HG03139 (cell line): ENCODE measurements around the gene FAT2.
"Not testable (repeated sequence)": the region's sequence is repeated elsewhere in the genome, so short reads cannot be mapped to it uniquely, and the experiment has no call there.

Experiments used
- ATAC-seq: cut with Tn5 transposase; IDR thresholded peaks from one replicate; pipeline ENCODE4 v1.9.1; 2021; ENCODE audit not compliant: unreplicated experiment

The FAT2 gene

DNA sequence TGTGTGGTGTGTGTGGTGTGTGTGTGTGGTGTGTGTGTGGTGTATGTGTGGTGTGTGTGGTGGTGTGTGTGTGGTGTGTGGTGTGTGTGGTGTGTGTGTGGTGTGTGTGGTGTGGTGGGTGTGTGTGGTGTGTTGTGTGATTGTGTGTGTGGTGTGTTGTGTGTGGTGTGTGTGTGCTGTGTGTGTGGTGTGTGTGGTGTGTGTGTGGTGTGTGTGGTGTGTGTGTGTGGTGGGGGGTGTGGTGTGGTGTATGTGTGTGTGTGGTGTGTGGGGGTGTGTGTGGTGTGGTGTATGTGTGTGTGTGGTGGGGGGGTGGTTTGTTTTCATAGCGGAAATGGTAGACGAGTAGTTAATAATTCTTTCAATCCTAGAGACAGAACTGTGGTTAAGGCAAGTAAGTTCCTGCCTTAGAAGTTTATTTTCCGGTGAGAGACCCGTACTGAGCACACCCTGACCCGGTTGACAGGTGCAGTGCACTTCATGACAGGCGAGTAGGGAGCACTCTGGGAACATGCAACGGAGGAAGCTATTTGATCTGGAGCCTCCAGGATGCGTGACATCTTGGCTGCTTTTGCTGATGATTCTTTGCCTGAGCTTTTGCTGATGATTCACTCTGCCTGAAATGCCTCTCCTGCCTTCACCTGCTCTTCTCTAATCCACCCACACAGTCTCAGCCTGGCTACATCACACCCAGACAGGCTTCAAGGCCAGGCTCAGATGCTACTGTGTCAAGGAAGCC is 21.7 kb upstream of the FAT2 start:
- ATAC-seq: peak; percentile 69

DNA sequence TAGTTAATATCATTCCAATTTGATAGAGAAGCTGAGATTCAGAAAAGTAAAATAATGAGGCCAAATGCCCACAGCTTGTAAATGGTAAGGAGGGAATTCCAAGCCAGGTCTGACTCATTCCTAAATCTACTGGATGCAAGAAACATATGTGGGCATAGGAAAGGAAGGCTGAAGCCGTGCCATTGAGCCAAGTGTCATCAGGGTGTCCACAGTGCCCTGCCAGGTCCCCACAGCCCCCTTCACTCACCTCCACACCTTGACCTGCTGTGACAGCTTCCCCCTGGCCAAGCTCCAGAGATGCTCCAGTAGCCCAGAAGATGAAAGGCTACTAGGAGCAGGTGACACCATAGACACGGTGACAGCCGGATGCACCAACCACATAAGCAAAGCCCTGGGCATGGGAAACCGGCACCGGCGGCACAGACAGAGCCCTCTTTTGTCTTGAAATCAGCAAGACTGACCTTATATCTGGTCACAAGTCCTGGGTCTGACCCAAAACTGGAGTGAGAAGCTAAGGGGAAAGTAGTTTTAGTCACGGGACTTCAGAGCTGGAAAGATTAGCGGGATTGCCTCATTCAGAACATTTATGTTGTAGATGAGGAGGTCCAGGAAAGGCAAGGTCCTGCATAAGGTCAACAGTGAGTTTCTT is 20.1 kb upstream of the FAT2 start:
- ATAC-seq: no peak

DNA sequence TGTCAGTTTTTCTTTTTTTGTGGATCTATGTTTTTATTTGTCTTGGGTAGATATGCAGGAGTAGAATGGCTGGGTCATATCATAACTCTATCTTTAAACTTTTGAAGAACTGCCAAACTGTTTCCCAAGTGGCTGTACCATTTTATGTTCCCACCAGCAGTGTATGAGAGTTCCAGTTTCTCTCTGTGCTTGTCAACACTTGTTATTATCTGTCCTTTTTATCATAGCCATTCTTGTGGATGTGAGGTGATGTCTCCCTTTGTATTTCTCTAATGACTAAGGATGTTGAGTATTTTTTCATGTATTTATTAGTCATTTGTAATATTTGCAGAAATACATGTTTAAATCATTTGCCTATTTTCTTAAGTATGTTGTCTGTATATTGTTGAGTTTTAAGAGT is 17.4 kb upstream of the FAT2 start:
- no peak for ATAC-seq

DNA sequence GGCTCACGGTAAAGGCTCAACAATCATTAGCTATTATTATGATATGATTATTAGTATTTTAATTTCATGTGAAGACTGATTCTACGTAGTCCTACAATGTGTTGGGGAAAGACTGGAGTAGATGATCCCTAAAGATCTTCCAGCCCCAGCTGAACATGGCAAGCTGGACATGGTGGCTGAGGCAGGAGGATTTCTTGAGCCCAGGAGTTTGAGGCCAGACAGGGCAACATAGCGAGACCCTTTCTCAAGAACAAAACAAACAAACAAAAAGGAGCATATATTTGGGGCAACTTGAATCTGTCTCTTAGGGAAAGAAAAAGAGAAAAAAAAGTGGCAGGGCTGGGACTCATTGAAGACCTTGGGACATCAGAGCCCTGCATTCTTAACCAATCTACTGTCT is 16.2 kb upstream of the FAT2 start:
- ATAC-seq: no peak

DNA sequence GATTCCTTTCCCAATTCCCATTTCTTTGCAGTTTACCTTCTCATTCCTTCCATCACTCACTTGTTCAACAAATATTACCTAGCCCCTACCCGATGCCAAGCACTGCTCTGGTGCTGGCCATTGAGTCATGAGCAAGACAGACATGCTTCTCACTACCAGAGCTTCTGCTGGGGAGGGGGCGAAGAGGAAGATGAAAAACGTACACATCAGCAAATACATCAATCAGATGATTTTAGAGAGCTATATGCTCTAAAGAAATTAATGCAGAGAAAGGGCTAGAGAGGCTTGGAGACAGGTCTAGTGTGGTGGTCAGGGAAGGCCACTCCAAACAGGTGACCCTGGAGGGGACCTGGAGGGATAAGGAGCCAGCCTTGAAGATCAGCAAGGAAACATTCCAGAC is 14.4 kb upstream of the FAT2 start:
- no peak for ATAC-seq

DNA sequence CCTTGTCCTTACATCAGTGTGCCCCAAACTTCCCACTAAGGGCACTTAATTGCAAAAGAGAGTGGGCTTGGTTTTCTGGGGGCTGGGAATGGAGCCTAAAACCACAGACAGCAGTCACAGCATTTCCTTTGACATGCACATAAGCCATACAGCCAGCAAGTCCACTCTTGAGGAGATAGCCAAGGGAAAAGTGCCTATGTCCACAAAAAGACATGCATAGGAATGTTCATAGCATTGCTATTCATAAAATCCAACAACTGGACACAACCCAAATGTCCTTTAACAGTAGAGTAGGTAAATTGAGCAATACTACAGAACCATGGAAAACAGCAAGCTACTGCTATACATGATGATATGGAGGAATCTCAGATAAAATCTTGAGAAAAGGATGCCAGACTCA is 11.7 kb upstream of the FAT2 start:
- no peak for ATAC-seq

DNA sequence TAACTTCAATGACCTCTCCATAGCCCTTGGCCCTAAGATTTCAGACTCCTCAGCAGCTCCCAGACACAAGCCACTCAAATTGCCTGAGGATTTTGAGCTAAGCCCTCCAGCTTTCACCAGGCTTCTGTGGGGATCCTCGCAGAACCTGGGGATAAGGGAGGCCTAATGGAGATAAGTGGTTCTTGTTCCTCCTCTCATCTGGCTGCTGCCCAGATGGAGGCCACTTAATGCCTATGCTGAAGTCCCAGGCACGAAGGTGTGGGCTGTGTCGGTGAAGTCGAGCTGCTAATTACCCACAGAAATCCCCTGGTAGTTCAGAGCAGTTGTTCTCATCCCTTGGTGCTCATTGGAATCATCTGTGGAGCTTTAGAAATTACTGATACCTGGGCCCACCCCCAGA is 10.3 kb upstream of the FAT2 start:
- ATAC-seq: no peak

DNA sequence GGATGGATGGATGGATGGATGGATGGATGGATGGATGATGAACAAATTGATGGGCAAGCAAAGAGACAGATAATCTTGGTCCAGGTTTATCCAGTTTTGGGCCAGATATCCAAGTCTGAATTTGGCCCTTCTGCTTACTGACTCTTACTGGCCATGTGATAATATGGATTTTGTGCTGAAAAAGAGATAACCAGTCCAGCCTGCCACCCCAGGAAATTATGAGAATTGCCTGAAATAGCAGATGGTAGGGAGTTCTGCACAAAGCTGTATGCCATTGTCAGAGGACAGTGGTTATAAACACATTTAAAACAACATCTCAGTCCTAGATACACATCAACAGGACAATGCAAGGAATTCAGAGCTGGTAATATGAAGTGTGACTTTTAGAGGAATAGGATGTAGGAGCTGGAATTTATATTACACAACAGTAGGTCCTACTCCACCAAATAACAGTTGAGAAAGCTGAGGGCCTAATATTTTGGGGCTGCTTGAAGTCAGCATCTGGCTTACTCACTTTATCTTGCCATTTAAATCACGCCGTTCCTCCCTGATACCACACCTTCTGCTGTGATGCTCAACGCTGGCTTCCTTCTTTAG is 9.0 kb upstream of the FAT2 start:
- ATAC-seq: no peak

DNA sequence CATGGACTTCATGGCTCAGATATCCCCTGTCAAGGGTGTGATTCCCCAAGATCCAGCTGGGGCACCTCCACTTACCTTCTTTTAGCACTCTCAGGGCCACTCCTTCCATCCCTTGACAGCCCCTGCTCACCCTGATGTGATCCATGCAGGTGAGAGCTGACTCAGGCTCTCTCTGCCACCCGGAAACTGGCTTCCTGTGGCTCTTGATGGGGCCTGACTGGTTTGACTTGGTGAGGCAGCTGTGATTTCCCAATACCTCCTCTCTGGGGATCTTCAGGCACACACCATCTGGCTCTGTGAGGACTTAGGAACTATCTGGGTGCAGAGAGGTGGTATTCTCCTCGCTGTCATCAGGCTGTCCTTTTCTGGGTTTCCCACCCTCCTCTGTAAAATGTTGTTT is 7.9 kb upstream of the FAT2 start:
- ATAC-seq: no peak

DNA sequence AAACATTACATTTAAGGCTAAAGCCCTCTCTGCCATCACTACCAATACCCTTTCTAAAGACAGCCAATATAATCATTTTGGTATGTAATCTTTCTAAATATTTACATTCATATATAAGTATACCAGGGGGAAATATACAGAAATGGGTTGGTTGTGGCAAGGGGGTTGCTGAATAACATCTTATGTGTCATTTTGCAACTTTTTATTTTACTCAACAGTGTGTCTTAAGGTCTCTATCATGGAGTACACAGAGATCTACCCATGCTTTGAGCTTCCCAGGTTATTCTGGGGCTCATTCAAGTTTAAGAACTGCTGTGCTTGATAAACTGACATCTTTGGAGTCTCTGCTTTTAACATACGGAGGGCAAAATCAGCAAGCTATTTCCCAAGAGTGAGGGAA is 7.4 kb upstream of the FAT2 start:
- ATAC-seq: no peak

DNA sequence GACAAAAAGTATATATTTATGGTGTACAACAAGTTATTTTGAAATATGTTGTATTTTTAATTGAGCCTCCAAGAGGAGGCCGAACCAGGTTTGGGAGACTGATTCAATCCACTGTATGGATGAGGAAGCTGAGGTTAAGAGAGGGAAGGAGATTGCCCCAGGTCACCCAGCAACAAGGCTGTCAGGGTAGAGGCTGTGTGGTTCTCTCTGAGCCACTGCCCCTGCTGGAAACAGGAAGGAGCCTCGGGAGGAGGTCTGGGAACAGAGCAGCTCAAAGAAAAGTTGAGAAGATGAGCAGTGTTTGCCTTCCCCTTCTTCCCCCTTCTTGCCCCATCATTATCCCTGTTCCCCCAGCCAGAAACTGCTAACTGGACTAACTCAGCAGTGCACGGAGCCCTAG is 6.6 kb upstream of the FAT2 start:
- no peak for ATAC-seq

DNA sequence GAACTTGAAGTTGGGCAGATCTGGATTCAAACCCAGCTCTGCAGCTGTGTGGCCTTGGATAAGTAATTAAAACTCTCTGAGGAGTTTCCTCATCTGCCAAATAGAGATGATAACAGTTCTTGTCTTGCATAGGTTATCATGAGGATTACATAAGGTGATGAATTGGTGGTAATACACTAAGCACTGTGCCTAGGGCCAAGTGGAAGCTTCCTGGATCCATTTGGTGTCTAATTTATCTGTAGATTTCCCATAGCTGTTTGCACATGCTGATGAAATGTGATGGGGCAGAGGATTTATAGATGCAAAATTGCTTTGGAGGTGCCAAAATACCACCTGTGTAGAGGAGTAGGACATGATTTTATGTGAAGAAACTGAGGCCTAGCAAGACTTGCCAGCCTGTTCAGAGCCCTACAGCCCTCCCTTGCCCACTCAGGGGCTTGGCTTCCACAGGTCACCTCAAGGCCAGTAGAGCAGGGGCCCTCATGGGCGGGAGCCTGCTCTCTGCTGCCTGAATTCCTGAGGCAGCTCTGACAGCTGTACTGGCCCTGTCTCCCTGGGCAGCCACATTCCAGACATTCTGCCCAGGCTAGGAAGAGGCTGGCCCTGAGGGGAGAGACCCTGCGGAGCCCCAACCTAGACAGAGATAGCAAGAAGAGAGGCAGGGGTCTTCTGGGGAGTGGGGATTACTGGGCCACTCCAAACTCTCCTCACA is 5.9 kb upstream of the FAT2 start:
- ATAC-seq: no peak

DNA sequence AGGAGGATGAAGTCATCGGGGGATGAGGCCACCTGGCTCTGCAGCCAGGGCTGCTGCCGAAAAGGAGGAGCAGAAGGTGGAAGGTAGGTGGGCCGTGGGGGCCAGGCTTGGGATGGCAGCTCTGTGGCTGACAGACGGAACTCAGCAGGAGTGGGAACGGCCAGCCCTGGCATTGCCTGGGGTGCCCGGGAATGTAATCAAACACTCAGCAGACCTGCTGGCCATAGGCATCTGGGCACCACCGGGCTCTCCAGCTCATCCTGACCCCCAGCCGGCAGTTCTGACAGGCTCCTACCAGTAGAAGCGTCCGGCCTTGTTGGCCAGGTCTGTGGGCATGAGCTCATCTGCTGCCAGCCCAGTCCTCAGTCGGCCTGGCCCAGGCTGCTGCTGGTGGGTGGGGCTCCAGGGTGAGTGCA is 4.3 kb upstream of the FAT2 start:
- ATAC-seq: no peak

DNA sequence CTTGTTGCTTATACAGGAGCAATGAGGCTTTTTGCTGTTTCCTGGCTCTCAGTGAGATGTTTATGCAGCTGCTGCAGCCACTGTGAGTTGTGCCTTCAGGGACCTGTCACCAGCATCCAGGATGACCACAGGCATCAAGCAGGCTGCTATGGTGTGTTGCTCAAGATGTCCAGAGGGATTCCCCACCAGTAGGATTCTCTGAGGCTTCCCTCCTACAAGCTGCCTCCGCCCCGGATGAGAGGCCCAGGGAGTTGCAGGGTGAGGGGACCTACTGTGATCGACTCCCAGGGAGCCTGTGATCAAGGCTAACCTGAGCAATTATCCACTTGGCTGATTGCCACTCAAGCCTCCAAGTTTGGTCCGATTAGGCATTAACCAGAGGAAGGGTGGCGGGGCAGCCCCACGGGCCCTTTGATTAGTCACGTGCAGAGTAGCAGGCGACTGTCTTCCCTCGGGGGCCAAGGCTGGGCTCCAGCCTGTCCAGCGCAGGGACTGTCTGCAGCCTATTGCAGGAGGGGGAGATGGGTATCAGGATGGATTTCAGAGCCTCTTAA is 1.8 kb upstream of the FAT2 start:
- peak; percentile 63 for ATAC-seq

DNA sequence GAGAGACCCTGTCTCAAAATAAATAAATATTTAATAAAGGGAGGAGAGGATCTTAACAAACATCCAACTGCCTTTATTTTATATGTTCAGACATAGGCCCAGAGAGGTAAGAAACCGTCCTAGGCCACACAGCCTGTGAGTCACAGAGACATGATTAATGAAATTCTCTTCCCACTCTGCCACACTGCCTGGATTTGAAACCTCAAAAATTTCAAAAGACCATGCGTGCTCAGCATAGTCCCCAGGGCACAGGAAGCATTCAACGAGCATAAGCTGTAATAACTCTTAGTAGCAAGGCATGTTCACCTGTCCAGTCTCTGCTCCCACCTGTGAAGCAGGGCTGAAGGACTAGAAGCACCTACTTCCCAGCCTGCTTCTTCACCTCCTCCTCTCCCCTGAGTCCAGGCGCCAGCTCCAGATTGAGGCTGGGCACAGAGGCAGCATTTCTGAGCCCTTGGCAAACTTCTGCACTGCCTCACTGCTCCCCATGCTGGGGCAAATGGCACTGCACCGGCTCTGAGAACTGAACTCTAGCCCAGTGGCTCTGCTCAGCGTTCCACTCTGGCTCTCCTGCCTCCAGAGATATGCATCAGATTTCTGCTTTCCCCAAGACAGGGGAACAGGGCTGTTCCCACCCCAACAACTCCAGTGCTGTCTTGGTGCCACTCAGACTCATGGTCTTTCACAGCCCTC is 1.1 kb downstream of the FAT2 start:
- no peak for ATAC-seq

DNA sequence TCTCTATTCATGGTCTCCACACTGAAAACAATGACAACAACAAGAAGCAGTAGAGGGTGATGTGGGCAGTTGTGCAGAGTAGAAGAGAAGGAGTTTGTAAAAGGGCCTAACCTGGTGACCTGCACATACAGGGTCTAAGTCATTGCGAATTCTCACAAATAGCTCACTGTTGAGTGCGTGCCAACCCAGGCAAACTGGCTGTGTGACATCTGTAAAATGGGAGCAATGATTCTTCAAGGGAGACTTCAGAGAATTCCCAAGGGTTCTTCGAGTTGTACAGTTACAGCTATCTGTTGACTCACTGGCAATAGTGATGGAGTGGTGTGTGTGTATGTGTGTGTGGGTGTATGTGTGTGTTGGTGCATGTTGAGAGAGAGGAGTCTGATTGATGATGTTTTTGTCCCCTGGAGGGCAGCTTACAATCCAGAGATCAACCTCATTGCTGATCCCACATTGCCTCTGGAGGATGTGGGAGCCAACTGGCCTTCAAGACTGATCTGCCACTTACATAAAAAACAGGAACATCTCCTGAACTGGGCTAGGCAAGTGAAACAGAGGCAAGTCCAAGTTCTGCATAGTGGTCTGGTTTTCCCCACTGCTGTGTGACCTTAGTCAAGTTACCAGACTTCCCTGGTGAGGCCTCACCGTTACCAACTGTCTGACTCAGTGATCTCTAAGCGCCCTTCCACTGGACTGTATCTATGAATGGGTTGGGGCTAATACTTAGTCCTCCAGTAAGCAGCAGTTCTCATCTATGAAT is 3.2 kb downstream of the FAT2 start:
- ATAC-seq: no peak

DNA sequence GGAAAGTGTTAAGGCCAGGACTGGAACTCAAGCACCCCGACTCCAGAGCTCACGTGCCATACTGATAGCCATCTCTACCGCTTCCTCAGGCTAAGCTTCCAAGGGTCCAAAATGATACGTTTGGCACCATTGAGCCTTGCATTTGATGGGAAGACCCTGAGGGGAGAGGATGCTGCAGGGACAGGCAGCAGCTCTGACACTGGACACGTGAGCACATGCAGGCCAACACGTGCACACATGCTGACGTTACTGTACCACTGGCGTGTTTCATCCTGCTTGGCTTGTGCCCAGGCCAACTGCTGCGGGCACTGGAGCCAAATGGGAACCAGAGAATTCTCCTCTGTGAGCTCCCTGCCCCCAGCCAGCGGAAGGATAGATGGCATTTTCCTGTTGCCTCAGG is 5.2 kb downstream of the FAT2 start:
- ATAC-seq: no peak

DNA sequence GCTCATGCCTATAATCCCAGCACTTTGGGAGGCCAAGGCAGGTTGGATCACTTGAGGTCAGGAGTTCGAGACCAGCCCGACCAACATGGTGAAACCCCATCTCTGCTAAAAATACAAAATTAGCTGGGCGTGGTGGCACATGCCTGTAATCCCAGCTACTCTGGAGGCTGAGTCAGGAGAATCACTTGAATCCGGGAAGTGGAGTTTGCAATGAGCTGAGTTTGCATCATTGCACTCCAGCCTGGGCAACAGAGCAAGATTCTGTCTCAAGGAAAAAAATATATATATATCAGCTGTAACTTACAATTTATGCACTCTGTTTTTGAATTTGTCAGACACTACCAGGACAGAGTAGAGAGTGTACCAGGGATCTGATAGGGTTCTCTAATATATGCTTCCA is 5.8 kb downstream of the FAT2 start:
- not testable (repeated sequence) for ATAC-seq

DNA sequence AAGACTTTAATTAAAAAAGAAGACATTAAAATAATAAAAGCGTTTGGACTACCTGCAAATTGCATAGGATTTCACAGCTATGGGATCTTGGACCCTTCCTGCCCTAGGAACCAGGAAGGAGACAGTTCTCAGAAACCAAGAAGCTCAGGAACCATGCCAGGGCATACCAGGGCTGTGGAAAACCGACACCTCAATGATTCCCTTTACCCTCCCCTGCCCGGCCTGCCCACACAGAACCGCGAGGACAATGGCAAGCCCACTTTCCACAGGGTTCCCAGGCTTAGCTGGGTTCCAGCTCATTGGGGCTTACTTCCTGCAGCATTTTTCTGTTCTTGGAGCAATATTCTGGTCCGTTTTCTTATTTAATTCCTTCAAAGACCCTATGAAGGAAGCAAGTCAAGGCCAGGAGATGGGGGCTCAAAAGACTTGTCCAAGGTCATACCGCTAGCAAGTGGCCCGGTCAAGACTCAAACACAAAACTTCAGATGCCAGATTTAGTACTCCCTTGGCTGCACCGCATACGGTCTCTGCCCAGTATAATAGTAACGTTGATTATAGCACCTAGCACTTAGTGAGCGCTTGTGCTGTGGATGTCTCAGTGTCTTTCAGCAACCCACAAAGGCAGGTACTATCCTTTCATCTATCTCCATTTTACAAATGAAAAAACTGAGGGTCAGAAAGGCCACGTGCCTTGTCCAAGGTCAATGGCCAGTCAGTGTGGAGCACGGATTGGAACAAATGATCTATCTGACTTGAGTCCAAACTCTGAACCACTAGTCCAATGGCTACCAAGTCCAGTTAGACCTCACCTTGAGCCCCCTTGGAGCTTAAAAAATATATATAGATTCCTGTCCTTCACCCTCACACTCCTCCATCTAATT is 6.8 kb downstream of the FAT2 start:
- ATAC-seq: no peak
